ENCODE data around the gene ATP8B2. TPM values are rescaled to one million over a fixed set of nuclear protein-coding genes. Genes with fewer than 3 reads are reported as not detected.

Gene ATP8B2, protein sequence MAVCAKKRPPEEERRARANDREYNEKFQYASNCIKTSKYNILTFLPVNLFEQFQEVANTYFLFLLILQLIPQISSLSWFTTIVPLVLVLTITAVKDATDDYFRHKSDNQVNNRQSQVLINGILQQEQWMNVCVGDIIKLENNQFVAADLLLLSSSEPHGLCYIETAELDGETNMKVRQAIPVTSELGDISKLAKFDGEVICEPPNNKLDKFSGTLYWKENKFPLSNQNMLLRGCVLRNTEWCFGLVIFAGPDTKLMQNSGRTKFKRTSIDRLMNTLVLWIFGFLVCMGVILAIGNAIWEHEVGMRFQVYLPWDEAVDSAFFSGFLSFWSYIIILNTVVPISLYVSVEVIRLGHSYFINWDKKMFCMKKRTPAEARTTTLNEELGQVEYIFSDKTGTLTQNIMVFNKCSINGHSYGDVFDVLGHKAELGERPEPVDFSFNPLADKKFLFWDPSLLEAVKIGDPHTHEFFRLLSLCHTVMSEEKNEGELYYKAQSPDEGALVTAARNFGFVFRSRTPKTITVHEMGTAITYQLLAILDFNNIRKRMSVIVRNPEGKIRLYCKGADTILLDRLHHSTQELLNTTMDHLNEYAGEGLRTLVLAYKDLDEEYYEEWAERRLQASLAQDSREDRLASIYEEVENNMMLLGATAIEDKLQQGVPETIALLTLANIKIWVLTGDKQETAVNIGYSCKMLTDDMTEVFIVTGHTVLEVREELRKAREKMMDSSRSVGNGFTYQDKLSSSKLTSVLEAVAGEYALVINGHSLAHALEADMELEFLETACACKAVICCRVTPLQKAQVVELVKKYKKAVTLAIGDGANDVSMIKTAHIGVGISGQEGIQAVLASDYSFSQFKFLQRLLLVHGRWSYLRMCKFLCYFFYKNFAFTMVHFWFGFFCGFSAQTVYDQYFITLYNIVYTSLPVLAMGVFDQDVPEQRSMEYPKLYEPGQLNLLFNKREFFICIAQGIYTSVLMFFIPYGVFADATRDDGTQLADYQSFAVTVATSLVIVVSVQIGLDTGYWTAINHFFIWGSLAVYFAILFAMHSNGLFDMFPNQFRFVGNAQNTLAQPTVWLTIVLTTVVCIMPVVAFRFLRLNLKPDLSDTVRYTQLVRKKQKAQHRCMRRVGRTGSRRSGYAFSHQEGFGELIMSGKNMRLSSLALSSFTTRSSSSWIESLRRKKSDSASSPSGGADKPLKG
- total RNA-seq = 57.7 TPM

DNA sequence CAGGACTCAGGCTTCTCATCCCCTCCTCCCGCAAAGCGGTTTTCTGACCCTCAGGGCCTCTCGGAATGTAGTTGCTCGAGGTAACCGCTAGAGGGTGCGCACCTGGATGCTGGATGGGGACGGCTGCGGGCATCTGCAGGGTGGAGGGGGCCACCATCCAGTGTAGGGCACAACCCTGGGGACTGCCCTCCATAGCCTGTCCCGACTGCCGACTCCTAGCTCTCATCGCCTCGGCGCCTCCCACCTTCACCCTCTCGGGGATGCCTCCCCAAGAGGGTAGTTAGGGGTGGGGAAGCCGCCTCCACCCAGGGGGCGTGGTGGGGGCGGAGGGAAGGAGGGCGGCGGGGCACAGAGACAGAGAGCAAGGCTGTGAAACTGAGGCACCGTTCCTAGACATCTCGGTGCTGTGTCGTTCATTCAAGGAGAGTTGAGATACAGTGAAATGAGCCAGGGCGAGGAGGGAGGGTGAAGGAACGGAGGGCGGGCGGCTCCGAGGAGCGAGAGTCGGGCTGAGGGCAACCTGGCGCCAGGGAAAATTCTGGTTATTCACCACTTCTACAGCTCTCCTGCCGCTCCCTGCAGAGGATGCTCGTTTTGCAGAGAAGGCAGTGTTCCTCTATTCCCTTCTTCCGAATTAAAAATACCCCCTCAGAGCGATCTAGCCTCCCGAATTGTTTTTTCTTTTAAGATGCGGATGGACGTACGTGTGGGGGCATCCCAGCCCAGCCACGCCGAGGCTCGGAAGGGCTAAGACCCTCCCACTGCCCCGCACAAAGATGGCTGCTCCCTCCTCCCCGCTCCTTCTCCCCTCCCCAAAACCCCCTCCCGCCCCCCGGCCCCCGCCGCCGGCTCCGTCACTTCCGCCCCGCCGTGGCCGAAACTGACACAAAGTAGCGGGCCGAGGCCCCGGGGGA lies at the start of gene ATP8B2:
Gene ATP8B2, plus strand, starts transcription at position 857 of the 914 bp plus-strand sequence. CDS start 2,617 bp downstream, outside the sequence.

DNA sequence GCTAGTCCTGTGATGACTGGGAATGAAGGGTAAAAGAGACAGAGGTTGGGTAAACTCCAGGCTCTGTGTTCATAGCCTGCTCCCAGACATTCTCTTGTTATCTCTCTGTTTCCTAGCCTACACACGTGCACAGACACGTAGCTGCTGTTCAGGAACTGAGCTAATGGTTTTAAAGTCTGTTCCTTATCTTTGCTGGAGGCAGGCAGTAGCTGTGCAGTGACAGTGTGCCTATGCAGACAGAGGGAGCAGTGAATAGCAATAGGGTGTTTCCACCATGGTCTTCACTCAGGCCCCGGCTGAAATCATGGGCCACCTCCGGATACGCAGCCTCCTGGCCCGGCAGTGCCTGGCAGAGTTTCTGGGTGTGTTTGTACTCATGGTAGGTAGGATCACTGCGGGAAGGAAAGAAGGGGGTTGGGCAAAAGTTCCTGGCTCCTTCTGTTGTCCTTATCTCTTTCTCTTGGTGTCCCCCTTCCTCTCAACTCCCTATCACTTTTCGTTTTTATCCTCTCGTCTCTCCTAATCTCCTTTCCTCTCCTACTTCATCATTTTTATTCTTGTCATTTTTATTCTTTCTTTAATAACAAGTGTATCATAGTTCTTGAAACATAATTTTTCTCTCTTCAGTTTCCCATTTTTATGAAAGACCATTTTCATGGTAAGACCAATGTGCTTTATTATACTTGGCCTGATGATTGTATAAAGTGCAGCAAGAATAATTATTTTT lies 4.3 kb upstream of the ATP8B2 start, which contains the start of gene AQP10:
Gene AQP10, plus strand, starts transcription at position 212 of the 727 bp plus-strand sequence. Its CDS starts 63 bp downstream, at position 275.

Small RNA genes lying within 50 kb of the gene (small RNA-seq; reads per million reads assigned to genes)
- gene RF00273 (ENCODE audit: low replicate concordance) (not detected), gene RNU6-121P (ENCODE audit: low replicate concordance) (not detected), gene RNU6-239P (ENCODE audit: low replicate concordance) (not detected), gene RNU7-57P (ENCODE audit: low replicate concordance) (not detected)

Other genes with a start within 250 kb of the ATP8B2 start
- gene NUP210L, start 170.5 kb upstream of the ATP8B2 start, total RNA-seq = 0.06 TPM
- 116 TPM for gene TPM3, start 133.4 kb upstream of the ATP8B2 start, total RNA-seq
- gene CFAP141, start 119.2 kb upstream of the ATP8B2 start, total RNA-seq = not detected
- 87.0 TPM for gene UBAP2L, start 104.6 kb upstream of the ATP8B2 start, total RNA-seq
- gene HAX1, start 52.9 kb upstream of the ATP8B2 start, total RNA-seq = 57.7 TPM
- gene AQP10, start 4.4 kb upstream of the ATP8B2 start, total RNA-seq = 0.12 TPM
- gene IL6R, start 79.8 kb downstream of the ATP8B2 start, total RNA-seq = 22.2 TPM
- gene TDRD10, start 176.7 kb downstream of the ATP8B2 start, total RNA-seq = 1.8 TPM
- gene SHE, start 176.9 kb downstream of the ATP8B2 start, total RNA-seq = 14.1 TPM
- 23.9 TPM for gene UBE2Q1, start 233.1 kb downstream of the ATP8B2 start, total RNA-seq
- 0.35 TPM for gene CHRNB2, start 242.3 kb downstream of the ATP8B2 start, total RNA-seq

Measured in metanephros (tissue), 2 donors.